Testis (tissue), 2 donors: ENCODE results near the gene KCNE1.
"Not testable (repeated sequence)": the region's sequence is repeated elsewhere in the genome, so short reads cannot be mapped to it uniquely, and the experiment has no call there.

ENCODE experiments used
- POLR2A ChIP-seq: fragments of 450-650 bp; IDR thresholded peaks from one replicate; pipeline ENCODE4 v1.6.1; 2017; ENCODE audit warnings: antibody characterized with exemption, mild to moderate bottlenecking, moderate library complexity
- TF ChIP-seq, protein P1 (sequence below), 3 experiments: fragments of 450-650 bp in 2 of 3; fragments of 200-600 bp in 1 of 3; sonication (generic) in 1 of 3; IDR thresholded peaks; one replicate each; pipeline ENCODE4 v1.5.1; 2016 to 2019; ENCODE audit warnings: antibody characterized with exemption in 3 of 3, mild to moderate bottlenecking in 2 of 3, moderate library complexity in 1 of 3

GRCh38 chr21:34458266-34458665 is 53.7 kb downstream of the KCNE1 start:
- TF ChIP-seq POLR2A, result not testable (repeated sequence)
- TF ChIP-seq, protein P1, sequence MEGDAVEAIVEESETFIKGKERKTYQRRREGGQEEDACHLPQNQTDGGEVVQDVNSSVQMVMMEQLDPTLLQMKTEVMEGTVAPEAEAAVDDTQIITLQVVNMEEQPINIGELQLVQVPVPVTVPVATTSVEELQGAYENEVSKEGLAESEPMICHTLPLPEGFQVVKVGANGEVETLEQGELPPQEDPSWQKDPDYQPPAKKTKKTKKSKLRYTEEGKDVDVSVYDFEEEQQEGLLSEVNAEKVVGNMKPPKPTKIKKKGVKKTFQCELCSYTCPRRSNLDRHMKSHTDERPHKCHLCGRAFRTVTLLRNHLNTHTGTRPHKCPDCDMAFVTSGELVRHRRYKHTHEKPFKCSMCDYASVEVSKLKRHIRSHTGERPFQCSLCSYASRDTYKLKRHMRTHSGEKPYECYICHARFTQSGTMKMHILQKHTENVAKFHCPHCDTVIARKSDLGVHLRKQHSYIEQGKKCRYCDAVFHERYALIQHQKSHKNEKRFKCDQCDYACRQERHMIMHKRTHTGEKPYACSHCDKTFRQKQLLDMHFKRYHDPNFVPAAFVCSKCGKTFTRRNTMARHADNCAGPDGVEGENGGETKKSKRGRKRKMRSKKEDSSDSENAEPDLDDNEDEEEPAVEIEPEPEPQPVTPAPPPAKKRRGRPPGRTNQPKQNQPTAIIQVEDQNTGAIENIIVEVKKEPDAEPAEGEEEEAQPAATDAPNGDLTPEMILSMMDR (IDR thresholded peaks at IDR 0.05), result not testable (repeated sequence)
